ENCODE measurements around the gene CBR1. TPM values are rescaled to one million over a fixed set of nuclear protein-coding genes. Genes with fewer than 3 reads are reported as not detected.

The CBR1 gene
- total and polyA plus RNA-seq, 9 of the 15 experiments (the other 6 are each of a cell fraction or from before 2014, with no cell fraction given), result 2.5 to 33.8 (median 15.1) TPM

DNA sequence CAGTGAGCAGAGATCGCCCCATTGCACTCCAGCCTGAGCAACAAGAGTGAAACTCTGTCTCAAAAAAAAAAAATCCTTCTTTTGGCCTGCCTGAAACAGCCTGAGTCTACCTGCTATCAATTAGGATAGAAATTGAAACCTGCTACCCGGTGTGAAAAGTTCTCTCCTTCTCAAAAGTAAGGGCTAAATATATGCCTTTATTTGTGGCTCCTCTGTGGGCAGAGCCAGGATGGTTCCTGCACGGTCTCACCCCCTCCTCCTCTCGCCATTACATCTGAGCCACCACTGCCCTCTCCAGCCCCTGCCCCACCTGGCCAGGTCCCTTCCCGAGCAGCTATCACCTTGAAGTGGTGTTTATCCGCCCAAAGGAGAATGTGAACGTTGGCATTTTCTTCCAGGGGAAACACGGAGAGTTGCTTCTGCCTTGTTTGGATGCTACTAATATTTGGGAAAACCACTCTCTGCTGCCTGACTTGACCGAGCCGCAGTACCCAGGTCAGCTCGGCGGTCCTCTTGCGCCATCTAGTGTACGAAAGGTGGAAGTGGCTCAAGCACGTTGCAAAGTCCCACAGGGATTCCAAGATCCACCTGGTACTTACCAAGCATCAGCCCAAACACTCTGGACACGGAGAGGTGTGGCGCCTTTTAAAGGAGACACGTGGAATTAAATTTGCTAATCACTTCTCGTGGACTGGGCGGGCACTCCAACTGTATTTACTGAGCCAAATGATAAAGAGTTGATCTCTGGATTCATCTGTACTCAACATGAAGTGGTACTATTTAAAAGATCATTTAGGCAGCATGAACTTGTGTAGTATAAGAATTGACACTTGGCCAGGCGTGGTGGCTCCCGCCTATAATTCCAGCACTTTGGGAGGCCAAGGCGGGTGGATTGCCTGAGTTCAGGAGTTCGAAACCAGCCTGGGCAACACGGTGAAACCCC, 41.4 kb upstream of the CBR1 start (continued):
- peak; percentile 93 to 99 (median 98) for TF ChIP-seq CTCF (IDR thresholded peaks at IDR 0.05 in 2 of 3, conservative IDR thresholded peaks at IDR 0.05 in 1 of 3; ENCODE audit: insufficient read depth in 2 of 3, low read depth in 1 of 3, low read length in 3 of 3)
- TF ChIP-seq YBX1 (IDR thresholded peaks at IDR 0.05), result no peak
- peak; percentile 63; the same call in 1 of the 2 replicates for TF ChIP-seq CTBP1 (IDR thresholded peaks at IDR 0.05; ENCODE audit: borderline replicate concordance)
- no peak for TF ChIP-seq DNMT1 (IDR thresholded peaks at IDR 0.05)
- no peak for TF ChIP-seq ZNF717 (CRISPR knock-in tag; IDR thresholded peaks at IDR 0.05)
- no peak for TF ChIP-seq DIDO1 (tag; IDR thresholded peaks at IDR 0.05; ENCODE audit: low read depth)
- TF ChIP-seq, protein P1, sequence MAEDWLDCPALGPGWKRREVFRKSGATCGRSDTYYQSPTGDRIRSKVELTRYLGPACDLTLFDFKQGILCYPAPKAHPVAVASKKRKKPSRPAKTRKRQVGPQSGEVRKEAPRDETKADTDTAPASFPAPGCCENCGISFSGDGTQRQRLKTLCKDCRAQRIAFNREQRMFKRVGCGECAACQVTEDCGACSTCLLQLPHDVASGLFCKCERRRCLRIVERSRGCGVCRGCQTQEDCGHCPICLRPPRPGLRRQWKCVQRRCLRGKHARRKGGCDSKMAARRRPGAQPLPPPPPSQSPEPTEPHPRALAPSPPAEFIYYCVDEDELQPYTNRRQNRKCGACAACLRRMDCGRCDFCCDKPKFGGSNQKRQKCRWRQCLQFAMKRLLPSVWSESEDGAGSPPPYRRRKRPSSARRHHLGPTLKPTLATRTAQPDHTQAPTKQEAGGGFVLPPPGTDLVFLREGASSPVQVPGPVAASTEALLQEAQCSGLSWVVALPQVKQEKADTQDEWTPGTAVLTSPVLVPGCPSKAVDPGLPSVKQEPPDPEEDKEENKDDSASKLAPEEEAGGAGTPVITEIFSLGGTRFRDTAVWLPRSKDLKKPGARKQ (CRISPR knock-in tag; IDR thresholded peaks at IDR 0.05), result no peak
- peak in 1 of 2 experiments; percentile 60; a peak in 2 of 4 replicates for TF ChIP-seq RCOR1 (IDR thresholded peaks at IDR 0.05; ENCODE audit: borderline replicate concordance in 1 of 2, low read depth in 2 of 2, low read length in 2 of 2)
- TF ChIP-seq TEAD4 (IDR thresholded peaks at IDR 0.05; ENCODE audit: low read length), result 0 out of 2 replicates have a peak, but pooled peaks have one; percentile 24
- TF ChIP-seq TEAD4 (CRISPR knock-in tag; IDR thresholded peaks at IDR 0.05; ENCODE audit: borderline replicate concordance), result no peak
- TF ChIP-seq JUND (IDR thresholded peaks at IDR 0.05; ENCODE audit: borderline replicate concordance, low read depth, low read length), result peak; percentile 40; the same call in 1 of the 2 replicates
- TF ChIP-seq JUND (tag; IDR thresholded peaks at IDR 0.05; ENCODE audit: borderline replicate concordance, low read depth, low read length), result no peak
- no peak for TF ChIP-seq ZNF324 (CRISPR knock-in tag; IDR thresholded peaks at IDR 0.05)
- TF ChIP-seq RFX1 (IDR thresholded peaks at IDR 0.05), result no peak
- TF ChIP-seq PTRF (tag; IDR thresholded peaks at IDR 0.05), result no peak
- no peak for TF ChIP-seq HDAC8 (tag; IDR thresholded peaks at IDR 0.05)
- 0 out of 2 replicates have a peak, but pooled peaks have one; percentile 8 for TF ChIP-seq HMBOX1 (IDR thresholded peaks at IDR 0.05)
- TF ChIP-seq JUN (IDR thresholded peaks at IDR 0.05; ENCODE audit: borderline replicate concordance, low read depth, low read length), result 0 out of 2 replicates have a peak, but pooled peaks have one; percentile 33
- no peak for TF ChIP-seq JUN (CRISPR knock-in tag; IDR thresholded peaks at IDR 0.05; ENCODE audit: borderline replicate concordance)
- no peak for TF ChIP-seq GTF2B (IDR thresholded peaks at IDR 0.05; ENCODE audit: extremely low read depth, insufficient read length)
- peak; percentile 45 for TF ChIP-seq ARID2 (IDR thresholded peaks at IDR 0.05)
- no peak for TF ChIP-seq MITF (IDR thresholded peaks at IDR 0.05)

Data from K562 (cell line).